GM18519 (cell line): Measurements from ENCODE around the gene CNIH3.

ENCODE experiments used
- ATAC-seq: cut with Tn5 transposase; IDR thresholded peaks from one replicate; pipeline ENCODE4 v1.9.1; 2021; ENCODE audit warnings: mild to moderate bottlenecking, moderate library complexity; ENCODE audit not compliant: unreplicated experiment, low FRiP score

Gene CNIH3

DNA sequence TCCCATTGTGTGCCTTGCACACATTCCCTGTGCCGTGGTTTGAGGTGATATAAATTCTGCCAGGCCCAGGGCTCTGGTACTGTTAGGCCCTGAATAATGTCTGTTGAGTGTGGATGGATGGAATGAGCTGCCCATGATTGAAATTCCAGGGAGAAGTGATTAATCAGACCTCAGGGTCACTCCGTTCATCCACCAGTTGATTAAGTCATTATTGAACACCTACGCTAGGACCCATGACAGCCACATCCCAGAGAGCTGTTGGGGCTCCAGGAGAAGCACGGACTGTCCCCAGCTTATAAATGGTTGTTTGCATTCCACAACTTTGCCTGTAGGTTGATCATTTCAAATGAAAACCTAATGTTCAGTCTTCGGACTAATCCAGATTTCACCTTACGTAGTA lies 98.4 kb downstream of the CNIH3 start:
- ATAC-seq = no peak

DNA sequence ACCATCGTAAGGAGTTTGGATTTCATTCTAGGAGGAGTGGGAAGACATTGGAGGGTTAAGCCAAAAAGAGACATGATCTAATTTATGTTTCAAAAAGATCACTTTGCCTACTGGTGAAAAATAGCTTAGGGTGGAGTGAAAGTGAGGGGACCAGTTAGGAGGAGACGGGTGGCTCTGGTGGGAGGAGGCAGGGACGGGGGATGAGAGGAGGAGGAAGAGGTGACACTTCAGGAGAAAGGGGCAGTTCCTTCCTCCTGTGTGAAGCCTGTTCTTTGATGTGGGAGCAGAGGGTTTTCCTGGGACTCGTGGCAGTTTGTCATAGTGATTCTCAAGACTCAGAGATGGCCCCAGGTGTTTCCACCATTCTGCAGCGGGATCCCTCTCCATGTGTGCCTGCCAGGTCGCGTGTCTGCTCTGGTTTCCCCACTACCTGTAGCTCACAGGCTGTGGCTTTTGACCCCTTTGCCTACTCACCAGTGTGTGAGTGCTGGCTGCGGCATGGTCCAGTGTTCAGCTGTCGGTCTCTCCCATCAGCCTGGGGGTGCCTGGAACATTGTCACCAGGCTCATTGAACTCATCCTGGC lies 102.4 kb downstream of the CNIH3 start:
- ATAC-seq = no peak

DNA sequence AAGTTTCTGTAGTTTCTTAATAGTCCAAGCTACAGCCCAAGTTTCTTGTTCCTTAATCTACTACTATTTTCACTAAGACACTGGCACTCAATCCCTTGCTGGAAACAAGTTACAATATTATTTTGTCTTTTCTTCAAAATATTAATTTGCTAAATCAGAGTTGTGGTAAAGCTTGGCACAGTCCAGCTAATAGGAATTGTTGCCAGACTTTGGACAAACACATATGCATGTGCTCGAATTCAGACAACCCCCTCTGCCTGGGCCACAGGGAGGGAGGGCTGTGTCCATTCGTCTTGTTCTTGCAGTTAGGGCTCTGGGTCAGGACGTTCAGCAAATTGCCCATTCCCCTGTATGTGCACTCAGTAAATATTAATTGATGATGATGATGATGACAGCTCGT lies 103.6 kb downstream of the CNIH3 start:
- no peak for ATAC-seq

DNA sequence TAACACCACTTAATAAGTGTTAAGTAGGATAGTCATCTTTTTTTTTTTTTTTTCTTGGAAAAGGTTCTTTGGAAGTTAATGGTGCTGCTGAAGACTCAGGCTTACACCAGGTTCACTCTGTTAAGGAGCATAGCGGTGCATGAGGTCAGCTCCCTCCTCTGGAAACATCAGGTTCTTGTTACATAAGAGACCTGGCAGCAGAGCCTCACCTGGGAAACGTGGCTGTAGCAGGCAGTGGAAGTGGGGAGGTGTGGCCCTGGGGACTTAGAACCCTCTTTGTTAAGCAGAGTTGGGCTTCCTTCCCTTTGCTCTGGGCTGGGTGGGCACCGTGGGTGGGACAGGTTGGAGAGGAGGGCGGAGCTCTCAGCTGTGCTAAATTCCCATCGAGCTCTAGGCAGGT lies 104.1 kb downstream of the CNIH3 start:
- ATAC-seq = no peak

DNA sequence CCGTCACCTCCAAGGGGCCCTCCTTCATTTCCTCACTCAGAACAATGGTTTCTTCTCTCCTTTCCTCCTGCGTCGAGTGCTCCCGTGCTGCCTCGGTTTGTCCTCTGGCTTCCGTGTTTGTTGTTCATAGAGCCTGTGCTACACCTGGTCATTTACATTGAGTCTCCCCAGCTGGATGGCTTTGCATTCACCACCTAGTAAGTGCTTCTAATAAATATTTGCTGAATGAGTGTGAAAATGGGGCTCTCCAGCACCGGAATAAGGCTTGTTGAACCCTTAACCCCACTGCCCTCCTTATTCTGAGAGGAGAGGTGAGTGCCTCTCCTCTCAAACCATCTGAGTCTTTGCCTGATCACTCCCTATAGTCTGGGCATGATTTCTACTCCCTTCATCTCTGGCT lies 104.9 kb downstream of the CNIH3 start:
- no peak for ATAC-seq

DNA sequence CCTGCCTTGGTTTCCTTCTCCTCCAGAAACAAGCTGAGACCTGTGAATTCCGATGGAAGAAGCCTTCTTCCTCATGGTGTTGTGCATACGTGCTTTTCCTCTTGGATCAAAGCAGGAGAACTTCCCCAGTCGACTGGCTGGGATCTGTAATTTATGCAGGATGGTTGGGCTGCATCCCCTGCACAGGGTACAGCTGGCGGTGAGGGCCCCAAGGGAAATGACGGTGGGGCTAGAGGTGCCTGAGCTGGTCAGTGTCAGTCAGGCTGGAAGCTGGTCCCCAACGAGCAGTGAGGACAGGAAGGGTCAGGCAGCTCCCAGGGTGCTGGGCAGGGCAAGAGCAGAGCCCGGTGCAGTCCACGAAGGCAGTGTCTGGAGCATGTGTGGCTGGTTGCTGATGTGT lies 106.7 kb downstream of the CNIH3 start:
- ATAC-seq = no peak

DNA sequence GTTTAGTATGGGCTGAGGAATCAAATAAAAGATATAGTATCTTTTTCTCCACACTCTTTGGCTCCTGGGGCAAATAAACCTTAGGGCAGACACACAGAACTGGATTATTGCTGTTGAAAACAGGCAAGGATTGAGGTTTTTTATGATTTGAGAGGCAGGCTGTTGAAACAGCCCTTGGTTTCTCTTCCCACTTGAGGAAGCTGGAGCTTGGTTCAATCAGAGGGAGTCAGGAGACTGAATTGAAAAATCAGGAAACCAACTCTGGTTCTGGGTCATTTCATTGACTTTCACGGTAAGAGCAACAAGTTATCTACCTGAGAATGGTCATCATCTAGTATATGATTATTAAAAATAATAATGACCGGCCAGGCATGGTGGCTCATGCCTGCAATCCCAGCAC lies 108.4 kb downstream of the CNIH3 start:
- no peak for ATAC-seq

DNA sequence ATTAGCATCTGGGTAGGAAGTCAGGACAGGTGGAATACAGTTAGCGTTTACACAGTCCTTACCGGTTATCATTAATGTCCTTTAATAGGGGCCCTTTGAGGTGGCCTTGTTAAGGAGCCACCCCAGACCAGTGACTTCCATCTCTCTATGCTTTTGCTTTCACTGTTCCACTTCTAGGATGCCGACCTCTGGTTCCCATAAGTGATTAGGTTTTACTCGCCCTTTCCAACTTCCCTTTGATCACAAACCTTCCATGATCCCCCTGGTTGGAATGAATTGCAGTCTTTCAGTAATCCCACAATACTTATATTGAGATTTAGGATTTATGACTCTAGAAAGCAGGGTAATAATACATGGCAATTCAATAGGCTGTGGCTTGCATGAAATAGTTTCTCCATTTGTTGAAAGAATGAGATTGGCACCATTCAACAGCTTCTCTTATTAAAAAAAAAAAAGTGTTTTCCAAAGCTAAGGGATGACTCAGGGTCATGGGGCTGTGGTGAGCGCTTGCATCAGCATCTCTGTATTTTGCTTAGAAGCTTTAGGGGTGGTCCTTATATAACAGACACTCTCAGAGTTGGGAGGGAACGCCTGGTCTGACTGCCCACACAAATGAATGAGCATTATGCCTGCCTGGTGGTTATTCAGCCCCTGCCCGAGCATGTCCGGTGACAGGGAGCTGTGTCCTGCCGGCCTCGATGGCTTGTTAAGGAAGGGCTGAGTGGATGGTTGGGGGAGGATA lies 110.5 kb downstream of the CNIH3 start:
- no peak for ATAC-seq

DNA sequence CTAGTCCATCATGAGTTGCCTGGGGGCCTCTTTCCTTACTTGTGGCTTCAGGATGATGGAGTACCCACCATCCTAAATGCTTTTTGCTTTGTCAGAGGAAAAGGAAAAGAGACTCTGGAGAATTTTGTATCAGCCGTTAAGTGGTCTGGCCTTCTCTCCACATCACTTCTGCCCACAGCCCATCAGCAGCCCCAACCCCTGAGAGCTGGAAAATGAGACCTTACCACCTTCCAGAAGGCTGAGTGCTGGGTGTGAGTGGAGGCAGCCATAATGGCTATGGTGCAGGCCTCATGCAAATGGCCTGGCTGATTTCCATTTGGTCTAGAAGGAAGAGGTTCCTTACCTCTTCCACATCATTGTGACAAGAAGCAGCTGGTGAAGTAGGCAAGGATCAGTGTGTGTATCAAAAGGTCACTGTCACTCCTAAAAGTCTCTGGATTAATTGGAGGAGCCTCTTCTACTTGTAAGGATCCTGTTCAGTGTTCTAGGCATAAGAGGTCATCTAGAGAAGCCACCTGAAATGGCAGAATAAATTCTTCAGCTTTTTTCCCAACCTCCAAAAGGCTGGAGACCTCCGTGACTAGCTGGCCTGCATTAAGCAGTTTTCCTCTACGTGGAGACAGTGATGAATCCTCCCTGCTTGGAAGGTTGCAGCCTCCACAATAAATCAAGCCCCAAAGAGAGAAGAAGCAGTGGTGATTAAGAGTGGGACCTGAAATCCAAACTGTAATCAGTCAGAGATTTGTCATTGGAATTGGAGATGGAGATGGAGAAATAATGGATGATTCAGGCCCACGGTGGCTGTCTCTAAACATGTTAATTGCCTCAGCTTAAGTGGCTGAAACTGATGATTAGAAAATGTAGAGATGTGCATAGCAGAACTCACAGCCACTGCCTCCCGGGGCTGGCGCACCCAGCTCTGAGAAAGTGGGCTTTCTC lies 111.5 kb downstream of the CNIH3 start:
- no peak for ATAC-seq

DNA sequence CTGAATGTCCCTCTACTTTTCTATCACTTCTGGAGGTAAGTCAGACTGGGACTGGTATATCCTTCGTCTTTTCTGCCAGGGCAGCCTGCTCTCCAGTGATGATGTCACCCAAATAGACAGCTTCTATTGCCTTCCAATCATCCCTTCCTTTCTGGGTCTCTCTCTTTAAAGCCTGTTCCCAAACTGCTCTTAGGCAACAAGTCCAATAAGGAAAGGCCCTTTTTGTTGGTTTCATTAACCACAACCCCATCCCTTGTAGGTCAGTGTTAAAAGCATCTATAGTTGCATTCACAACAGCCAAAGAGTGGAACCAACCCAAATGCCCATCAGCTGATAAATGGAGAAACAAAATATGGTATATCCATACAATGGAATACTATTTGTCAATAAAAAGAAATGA lies 114.4 kb downstream of the CNIH3 start:
- no peak for ATAC-seq

DNA sequence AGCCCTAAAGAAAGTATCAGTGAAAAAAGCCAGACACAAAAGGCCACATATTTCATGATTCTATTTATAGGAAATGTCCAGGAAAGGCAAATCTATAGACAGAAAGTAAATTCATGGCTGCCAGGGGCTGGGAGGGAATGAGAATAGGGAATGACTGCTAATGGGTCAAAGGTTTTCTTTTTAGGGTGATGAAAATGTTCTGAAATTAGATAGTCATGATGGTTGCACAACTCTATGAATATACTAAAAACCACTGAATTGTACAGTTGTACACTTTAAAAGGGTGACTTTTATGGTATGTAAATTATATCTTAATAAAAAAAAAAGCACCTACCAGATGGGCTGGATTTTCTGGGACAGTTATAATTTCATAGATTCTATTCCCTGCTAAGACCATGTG lies 114.8 kb downstream of the CNIH3 start:
- ATAC-seq = no peak

DNA sequence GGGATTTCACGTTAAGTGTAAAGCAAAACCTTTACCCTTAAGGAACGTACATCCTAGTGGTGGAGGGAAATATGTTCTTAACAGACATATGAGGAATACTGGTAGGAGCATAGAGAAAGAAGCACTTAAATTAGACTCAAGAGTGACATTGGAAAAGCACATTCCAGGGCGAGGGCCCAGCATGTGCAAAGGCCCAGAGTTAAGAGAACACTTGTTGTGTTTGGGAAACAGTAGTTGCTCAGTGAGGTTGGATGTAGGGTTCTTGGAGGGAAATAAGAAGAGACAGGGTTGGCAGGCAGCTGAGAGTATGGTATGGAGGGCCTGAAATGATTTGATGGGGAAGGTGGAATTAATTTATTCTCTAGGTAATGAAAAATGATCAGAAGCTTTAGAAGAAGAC lies 115.5 kb downstream of the CNIH3 start:
- no peak for ATAC-seq

DNA sequence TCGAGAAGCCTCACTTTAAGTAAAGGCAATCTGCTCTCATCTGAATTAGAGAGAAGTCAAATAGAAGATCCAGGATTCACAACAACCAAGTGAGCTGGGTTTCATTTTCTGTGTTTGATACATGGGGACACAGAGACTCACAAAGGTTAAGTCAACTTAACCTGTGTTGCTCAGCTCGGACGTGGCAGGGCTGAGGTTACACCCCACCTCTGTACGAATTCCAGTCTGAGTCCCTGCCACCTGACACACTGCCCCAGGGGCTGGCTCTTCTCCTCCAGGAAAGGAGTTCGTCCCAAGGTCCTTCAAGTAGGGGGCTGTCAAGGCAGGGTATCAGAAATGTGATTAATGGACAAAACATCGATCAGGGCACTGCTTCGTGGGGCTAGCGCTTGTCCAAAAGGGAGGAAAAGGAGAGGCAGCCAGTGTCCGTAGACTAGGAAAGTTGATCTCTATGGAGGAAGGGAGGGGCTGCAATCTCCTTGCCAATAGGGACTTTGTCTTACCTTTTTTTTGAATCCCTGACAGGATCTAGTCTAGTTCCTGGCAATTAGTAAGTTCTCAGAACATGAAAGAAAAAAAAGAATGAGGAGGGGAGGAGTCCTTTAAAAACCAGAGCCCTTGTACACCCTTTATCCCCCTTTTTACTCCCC lies 116.4 kb downstream of the CNIH3 start:
- ATAC-seq = no peak

DNA sequence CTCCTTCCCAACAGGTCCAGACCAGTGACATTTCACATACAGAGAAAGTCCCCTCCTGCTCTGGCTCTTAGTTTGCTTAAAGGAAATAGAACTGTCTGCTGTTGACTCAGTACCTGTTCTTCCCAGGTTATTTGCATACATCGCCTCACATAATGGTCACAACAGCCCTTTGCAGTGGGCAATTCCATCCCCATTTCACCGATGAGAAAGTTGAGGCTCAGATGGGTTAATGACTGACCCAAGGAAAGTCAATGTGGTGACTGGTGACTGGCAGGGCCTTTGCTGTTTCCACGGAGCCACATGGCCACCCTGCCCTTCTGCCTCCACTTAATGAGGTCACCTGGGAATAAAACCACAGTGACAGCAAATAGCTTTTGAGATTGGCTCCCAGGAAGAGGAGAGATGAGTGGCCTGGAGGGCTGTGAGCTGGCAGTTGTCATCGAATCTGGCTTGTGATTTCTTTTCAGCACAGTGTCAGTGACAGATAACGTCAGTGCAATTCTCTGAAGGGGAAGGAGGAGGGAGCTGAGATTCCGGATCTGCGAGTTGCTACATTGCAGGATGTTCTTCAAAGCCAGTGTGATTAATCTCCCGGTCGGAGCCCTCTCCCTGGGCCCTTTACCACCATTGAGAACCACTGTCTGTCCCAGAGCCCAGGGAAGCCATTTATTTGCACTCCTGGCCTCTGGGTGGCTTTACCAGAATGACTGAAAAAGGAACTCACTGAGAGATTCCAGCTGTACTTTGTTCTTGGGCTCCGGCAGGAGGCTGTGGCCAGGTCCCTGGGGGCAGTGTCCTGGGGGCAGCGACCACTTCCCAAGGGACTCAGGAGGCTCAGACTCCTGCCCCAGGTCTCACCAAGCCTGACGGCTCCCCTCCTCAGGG lies 117.2 kb downstream of the CNIH3 start:
- ATAC-seq = peak; percentile 35

DNA sequence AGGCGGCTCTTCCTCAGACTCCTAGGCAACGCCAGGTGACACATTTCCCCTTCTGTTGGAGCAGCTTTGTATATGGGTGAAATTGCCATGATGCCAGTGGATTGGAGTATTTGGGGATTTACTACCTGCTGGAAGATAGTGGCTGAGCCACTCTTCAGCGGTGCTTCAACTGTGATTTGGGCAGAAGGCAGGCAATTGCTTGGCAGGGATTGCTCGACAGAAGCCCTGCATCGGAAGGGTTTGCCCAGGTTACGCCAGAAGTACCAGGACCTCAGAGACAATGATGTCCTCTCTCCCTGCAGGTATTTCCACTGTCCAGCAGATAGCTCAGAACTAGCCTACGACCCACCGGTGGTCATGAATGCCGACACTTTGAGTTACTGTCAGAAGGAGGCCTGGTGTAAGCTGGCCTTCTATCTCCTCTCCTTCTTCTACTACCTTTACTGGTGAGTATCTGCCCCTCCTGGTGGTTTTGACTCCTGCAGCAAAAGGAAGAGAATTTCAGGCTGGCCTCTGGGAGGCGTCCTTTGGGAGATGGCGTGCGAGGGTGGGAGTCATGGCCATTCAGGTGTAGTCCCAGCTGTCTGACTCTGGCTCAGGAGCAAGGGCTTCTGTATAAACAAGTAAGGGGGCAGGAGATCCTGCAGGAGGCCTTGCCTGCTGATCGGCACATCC lies 118.3 kb downstream of the CNIH3 start:
- ATAC-seq = no peak

DNA sequence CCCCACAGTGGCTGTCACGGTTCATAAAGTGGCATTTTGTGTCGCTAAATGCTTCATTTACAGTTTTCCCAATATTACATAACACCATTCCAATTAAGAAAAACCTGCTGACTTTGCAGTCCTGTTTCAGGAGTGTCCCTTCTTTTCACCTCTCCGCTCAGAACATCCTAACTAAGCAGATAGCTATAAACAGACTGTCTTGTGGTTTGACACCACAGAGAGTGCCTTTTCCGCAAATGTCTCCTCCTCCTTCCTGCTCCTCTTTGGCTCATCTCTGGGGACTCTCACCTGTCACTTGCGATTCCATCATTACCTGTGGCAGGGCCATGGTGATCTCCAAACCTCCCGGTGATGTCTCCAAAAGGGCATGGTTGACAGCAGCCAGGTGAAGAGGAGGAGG lies 119.0 kb downstream of the CNIH3 start:
- ATAC-seq = no peak

DNA sequence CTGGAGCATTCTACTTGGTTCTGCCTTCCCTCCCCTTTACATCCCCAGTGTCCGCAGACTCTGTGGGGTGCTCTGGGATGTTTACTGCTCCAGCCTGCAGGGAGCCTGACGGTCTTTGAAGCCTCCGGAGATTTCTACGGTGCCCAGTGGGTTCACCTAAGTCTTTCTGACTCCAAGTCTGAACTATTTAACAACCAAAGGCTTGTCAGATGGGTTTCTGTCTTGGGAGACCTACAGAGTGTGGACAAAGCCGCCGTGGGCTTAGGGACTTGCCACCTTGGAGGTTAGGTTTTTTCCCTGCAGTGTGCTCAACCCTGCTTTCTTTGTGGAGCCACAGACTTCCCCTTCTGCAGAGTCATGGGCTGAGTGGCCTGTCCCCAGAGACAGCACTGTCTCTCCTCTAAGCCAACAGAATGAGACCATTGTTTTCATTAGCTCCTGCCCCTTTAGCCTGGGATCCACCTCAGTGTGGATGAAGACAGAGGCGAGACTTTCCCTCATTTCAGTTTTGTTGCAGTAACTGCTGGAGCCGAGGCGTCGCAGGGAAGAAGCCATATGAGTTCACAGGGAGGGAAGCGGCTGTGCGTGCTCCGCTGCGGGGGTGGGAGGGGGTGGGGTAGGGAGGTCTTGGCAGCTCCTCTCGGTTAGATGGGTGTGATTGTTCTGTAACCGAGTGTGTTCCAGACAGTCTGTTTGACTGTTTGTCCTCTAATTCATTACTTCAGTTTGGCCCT lies 120.7 kb downstream of the CNIH3 start:
- peak; percentile 42 for ATAC-seq

DNA sequence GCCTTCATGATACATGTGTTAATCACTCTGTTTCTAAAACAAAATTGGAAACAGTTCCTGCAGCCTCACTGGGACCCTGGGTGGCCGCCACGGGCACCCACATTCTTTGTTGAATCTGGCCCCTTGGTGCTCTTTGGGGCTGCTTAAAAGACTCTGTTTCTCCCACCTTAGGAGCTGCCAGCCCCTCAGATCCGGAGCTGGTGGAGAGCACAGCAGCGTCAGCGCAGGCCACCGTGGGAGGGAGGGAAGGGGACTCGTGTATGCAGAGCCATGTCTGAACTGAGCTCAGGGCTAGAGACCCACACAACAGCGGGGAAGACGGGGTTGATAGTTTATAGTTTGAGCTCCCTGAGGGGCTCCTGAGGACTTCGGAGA lies 121.2 kb downstream of the CNIH3 start:
- ATAC-seq = no peak
